Erythroblast (primary cell): Measurements from ENCODE around the gene SUPT4H1.

Source experiments
- GATA1 ChIP-seq: IDR thresholded peaks from 2 replicates; pipeline ENCODE4 v1.6.1; 2011; ENCODE audit warnings: low read depth, mild to moderate bottlenecking, control low read depth, low read length, moderate library complexity
- POLR2A ChIP-seq: IDR thresholded peaks from 2 replicates; pipeline ENCODE4 v1.6.1; 2011; ENCODE audit warnings: mild to moderate bottlenecking, low read length

DNA sequence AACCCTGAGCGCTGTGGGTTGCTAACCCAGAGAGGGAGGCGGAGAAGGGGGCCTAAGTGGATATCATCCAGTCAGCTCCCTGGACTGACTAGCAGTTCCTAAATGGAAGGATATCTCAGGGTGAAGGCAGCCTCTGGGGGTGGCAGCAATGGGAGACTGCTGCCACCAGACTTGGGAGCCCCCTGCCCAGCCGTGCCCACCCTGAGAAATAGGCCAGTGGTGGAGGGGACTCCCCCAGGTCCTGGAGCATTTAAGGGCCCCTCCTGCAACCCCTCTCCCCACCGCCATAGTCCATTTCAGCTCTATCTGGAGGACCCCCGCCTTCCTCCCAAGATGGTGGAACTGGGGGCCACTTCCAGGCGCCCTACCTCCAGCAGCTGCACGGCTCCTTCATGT lies 31.8 kb downstream of the SUPT4H1 start:
- TF ChIP-seq POLR2A, result no peak
- TF ChIP-seq GATA1, result no peak
